NCI-H187 treated with DMSO at 0.1 percent for 48 hours (cell line): ENCODE data around the gene MAGI2.

ENCODE experiments used
- DNase-seq: peaks from one replicate; lab custom pipeline; 2025; lab: John Stamatoyannopoulos, UW

Gene MAGI2

GRCh38 chr7:78225534-78225933 lies 1227.9 kb downstream of the MAGI2 start:
- no peak for DNase-seq

DNA sequence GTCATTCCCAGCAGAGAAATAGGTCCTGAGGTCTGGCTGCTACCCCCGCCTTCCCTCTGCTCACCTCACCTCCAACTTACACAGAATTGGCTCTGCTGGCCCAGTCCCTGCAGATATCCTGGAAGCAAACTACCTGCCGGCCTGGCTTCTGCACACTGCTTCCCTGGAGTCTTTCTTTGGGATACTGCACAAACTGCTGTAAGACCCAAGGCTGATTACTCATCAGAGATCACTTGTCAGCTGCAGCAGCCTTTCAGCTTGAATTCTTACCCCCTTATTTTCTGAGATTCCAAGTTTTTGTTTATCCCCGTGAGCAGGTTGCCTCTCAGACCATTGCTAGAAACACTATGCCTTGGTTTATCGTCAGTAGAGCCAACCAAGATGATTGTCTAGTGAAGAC lies 1228.5 kb downstream of the MAGI2 start:
- no peak for DNase-seq

- DNase-seq = no peak
Measured at GRCh38 chr7:78223598-78223997, 1229.9 kb downstream of the MAGI2 start.

- no peak for DNase-seq
Measured at GRCh38 chr7:78222001-78222751, 1231.3 kb downstream of the MAGI2 start.

DNA sequence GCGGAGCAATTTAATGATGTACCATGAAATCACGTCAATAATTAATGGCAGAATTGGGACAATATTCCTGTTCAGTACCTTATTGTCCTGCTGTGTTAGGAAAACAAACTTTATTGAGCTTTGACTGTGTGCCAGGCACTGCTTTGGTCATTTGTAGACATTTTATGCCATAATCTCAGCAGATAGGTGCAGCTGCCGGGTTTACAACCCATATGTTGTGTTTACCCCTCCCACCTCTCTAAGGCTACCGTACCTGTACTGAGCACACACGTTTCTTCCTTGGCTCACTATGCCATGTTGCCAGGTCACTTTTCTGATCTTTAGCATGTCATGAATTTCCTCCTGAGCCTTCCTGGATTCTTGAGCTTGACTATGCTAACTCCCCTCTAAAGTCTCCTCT lies 1232.7 kb downstream of the MAGI2 start:
- no peak for DNase-seq

DNA sequence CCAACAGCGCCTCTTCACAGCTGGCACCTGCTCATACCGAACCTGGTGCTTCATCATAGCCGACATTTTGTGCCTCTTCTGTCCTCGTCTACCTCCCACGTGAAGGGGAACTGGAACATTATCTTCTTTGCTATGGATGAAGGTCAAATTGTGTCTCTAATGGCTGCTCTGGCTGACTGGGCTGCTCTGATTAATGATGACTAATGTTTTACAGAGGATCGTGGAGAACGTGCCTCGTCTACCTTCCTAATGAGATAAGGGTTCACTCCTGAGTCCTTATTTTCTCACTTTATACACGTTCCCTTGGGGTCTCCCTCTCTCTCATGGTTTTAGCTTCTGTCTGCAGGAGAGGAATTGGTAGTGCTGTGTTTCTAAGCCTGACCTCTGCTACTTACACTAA lies 1234.6 kb downstream of the MAGI2 start:
- no peak for DNase-seq

GRCh38 chr7:78218051-78218450 lies 1235.4 kb downstream of the MAGI2 start:
- no peak for DNase-seq

GRCh38 chr7:78215199-78215598 lies 1238.3 kb downstream of the MAGI2 start:
- DNase-seq = no peak

DNA sequence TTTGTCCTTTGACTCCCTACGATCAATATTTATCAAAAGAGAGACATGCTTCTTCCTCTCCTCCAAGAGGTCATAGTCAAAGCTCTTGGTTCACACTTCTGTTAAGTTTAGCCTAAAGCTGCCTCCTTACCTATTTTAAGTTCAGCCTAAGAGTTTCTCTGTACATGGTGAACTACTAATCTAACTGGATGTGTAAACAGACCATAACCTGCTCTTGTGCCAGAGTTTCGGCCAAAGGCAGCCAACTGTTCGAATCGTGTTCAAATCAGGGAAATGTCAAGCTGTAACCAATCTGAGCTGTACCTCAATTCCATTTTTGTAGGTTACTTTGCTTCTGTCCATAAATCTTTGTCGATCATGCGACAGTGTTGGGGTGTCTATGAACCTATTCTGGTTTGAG lies 1240.1 kb downstream of the MAGI2 start:
- DNase-seq = no peak

- DNase-seq = no peak
Measured at GRCh38 chr7:78212476-78213060, 1240.9 kb downstream of the MAGI2 start.

- no peak for DNase-seq
Measured at GRCh38 chr7:78207269-78207668, 1246.2 kb downstream of the MAGI2 start.

DNA sequence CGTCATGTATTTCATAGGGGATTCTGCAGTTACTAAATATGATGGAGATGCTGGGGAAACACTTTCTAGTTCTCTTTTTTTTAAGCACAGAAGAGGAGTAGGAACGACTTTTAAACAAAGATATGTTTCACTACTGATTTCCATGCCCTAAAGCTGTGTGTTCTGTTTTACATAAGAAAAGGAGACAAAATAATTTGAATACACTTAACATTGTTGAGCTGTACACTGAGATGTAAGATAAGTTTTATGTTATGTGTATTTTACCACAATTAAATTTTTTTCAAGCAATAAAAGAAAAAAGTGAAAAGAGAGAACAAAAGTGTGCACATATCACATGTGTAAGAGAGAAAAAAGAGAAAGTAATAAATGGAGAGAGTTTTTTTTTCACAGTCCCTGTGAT lies 1246.7 kb downstream of the MAGI2 start:
- DNase-seq = no peak

DNA sequence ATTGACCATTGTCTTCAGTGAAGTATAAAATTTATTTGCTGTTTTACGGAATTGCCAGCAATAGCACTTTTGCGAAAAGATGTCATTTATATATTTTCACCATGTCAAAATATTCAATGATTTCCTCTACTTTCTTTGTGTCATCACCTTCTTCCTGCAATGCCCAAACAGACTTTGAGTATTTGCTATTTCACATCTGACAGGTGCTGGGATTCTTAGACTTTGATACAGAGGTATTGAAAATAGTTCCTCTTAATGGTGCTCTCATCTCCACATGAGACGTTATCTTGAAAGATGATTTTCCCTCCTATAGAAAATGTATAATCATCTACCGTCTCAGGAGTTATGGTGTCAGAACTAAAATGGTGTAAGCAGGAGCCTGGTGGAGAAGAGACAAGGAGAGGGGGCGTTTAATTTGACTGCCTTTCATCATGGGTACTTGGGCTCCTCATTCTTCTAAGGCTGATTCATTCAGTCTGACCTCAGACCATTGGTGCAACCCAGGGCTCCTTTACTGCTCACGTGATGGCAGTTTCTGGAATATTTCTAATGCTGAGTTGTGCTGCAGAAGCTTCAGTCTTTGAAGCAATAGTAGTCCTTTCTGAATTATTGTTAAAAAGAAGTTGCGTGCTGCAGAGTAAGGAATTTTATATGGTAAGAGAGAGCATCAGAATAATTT lies 1250.3 kb downstream of the MAGI2 start:
- no peak for DNase-seq

DNA sequence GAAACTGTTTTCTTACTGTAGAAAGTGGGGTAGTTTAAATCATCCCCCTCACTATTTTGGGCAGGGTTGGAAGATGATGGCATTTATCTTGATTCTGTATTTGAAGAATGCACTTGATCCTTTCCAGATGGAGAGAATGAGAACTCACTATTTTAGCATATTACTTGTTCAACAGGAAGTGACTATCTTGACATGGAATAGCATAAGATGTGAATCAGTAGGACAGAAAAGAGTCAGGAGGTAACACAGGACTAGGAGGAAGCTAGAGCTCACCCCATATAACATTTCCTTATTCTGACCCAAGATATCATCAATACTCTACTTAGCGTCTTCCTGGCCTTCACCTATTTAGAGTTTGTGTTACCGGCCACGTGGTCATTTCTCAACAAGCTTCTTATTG lies 1254.7 kb downstream of the MAGI2 start:
- DNase-seq = no peak

DNA sequence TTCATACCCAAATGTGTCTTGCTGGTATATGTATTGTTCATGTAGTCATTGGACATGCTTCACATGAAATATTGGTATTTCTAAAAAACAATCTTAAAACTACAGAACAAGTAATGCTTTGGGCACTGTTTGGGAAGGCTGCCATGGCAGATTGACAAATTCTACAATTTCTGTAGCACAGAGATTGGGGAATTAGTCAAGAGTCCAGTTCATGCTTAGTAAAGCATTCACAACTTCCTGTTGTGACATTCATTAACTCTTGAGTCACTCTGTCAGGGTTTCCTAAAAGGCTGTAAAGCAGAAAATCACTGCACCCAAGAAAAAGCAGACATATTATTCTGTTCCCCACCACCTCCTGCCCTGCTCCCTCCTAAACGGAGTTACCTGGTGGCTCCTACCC lies 1256.0 kb downstream of the MAGI2 start:
- DNase-seq = no peak

DNA sequence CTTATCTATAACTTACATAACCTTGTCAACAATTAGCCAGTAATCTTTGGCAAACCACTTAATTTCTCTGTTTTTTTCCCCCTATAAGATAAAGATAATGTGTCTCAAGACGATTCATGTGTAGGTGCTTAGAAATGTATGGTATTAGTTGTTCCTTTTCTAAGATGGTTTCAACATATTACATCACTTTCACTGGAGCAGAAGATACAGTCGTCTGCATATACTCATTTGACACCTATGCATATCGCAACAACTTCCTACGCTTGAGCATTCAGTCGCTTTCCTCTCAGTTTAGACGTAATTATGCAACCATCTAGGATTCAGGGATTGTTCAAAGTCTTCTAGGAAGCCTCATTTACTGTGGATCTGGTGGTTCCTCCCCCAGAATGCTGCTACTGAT lies 1258.2 kb downstream of the MAGI2 start:
- DNase-seq = no peak

GRCh38 chr7:78194611-78195010 lies 1258.9 kb downstream of the MAGI2 start:
- no peak for DNase-seq

- DNase-seq = no peak
Measured at GRCh38 chr7:78191475-78192079, 1261.9 kb downstream of the MAGI2 start.

DNA sequence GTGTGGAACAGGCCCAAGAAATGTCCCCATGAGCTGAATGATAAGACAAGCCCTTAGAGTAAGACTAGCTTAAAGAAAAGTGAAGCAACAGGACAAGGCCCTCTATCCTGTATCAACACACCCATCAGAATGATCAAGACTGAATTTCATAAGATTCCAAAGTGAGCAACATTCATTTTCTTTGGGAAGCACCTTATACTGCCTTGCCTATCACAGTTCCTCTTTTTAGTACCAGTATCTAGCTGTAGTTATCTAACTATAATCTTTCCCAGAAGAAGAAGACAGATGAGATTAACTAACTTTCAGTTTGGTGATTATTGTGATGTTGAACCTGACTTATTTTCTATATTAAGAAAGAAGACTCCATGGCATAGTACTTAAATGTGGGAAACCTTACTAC lies 1263.7 kb downstream of the MAGI2 start:
- DNase-seq = no peak

DNA sequence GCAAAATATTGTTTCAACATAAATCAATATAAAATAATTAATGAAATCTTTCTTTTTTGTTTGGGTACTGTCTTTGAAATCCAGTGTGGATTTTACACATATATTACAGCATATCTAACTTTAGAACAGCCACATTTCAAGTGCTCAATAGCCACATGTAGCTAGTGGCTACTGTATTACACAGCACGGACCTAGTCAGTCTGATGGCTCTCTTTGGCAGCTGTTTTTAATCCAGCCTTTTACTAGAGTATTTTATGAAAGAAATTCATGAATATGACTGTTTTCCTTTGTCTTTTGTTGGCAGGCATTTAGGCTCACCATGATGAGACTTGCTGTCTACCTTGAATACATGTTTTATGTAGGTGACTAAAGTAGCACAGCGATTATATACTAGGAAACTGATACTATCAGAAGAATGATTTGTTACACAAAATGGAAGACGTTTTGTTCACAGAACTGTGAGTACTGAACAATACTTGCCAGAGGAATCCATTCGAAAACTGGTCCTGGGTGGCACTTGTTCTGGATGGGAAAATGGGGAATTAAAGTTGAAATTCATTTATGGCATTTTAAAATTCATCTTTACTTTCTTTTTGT lies 1268.2 kb downstream of the MAGI2 start:
- no peak for DNase-seq

DNA sequence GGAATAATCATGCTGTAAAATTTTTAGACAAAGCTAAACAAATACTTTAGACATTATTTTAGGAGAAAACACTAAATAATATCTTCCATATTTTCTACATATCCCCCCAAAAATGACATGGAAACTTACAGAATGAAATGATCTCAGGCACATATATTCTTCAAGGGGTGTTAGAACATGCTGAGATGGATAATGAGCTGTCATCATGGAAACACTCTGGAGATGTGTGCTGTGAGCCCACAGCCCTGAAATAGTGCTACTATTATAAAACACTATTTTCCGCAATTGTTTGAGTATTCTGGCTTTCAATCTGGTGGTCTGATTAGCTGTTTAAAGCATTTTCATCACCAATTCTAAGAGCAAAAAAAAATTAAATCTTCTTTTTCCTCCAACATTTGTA lies 1269.2 kb downstream of the MAGI2 start:
- no peak for DNase-seq

DNA sequence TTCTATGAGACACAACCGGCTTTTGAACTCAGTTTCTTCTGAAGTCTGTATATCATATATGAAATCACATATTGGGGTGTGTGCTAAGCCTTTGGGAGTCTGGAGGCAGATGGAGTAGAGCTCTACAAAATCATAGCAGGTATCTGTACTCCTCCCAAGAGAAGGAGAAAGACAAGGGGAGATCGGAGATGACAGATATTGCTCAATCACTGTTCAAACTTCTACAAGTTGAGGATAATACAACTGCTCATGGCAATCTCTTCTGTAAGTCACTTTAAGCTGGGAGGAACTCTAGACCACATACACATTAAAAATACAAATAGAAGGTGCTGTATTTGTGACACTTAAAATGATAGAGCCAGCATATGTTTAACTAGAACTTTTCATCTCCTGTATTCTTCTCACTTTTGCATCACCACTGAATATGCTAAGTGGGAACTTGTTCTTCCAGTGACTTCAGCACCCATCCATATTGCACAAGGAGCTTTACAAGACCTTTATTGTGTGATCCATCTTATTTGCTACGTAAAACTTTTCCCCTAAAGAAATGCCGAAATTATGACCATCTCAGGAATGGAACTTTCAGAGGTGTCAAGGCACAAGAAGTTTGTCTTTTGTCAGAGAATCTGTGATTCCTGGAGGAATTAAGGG lies 1273.5 kb downstream of the MAGI2 start:
- no peak for DNase-seq
